GM18498 (cell line): ENCODE data around the gene C9orf78.
A peak's percentile ranks its signal among the peaks of the same experiment; 100 is the strongest.
"Not testable (repeated sequence)": the region's sequence is repeated elsewhere in the genome, so short reads cannot be mapped to it uniquely, and the experiment has no call there.

Experiments used
- ATAC-seq: cut with Tn5 transposase; IDR thresholded peaks from one replicate; pipeline ENCODE4 v1.9.1; 2021; ENCODE audit warnings: mild to moderate bottlenecking, moderate library complexity; ENCODE audit not compliant: unreplicated experiment

C9orf78 gene

DNA sequence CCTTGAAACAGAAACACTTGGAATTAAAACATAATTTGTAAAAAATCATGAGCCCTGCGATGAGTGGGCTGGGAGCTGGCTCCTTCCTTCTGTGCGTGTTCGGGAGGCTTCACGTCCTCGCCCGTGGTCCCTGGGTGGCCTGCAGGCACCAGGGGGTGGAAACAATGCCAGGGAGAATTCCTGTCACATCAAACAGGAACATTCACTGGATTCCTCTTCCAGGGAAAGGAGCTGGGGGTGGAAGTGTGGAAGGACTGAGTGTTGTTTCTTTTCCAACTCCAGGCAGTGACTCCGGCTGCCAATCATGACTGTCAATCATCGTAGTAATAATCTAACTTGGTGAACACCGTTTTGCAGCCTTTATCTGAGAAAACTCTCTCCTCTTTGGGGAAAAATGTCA, 21.4 kb downstream of the C9orf78 start:
- no peak for ATAC-seq

DNA sequence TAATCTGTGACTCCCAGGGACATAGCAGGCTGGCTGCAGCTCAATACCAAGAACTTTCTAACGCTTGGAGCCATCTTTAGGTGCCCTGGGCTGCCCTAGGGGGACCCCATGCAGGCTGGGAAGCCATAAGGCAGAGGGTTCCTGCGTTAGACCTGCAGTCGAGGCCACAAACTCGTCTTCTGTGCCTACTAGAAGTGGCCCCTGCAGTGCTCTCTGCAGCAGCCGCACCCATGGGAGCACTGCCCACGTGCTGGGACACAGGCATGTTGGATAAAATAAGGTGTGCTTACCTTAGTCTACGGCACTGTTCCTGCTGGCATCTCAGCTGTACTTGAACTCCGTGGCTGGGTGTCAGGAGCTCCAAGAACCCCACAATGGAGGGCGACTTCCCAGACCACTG, 22.7 kb downstream of the C9orf78 start:
- ATAC-seq: no peak

DNA sequence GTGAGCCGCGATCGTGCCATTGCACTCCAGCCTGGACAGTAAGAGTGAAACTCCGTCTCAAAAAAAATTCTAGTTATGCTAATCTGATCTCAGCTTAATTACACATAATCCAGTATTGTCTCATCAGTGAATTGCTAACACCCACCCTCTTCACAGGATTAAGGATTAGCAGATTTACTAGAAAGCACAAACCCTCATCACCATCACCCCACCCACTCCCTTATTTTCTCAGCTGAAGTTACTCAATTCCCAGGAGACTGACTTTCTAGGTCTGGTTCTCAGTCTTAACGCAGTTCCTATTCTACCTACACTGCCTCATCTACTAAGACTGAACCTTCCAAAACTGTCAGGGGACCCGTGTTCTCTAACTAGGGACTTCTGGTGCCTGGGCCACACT, 23.1 kb downstream of the C9orf78 start:
- no peak for ATAC-seq

DNA sequence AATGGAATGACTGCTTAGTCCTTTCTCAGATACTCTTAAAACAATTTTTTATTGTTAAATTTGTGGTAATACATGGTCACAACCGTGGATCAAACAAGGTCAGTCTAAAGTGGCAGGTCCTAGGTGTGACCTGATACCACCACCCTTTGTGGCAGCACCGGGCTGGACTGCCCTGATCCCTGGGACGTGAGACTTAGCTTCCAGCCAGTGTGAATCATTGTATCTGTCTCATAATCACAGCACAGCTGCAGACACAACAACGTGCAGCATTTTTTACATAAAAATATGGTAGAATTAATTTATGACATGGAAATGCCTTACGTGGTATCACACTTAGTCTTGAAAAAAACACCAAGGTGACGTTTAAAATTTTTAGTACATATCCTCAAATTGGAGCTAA, 24.3 kb downstream of the C9orf78 start:
- ATAC-seq: no peak

DNA sequence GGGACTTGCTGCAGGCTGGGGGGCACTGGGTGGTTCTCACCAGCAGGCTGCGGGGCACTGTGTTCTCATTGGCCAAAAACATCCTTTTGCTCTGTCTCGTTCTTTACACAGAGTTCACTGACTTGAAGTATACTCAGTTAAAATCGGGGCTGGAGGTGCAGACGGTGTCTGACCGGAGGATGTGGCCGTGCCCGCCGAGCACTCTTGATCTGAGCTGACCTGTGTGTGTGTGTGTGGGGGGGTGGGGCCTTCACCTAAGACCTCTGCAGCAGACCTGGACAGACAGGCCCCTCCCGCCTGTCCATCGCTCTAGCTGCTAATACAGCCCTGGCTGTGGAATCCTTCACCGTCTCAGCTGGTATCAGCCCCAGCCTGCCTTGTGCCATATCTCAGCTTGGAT, 25.0 kb downstream of the C9orf78 start:
- ATAC-seq: no peak

DNA sequence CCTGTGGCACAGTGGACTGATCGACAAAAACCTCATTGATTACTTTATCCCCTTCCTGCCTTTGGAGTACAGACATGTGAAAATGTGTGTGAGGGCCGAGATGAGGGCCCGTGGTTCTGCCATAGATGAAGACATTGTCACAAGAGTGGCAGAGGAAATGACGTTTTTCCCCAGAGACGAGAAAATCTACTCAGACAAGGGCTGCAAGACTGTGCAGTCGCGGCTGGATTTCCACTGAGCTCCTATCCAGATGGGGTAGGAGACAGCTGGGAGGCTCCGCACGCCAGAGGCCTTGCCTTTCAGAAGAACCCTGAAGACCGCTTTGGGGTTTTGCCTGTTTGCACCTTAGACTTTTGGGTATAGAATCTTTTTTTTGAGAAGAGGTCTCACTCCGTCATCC, 25.7 kb downstream of the C9orf78 start:
- no peak for ATAC-seq

DNA sequence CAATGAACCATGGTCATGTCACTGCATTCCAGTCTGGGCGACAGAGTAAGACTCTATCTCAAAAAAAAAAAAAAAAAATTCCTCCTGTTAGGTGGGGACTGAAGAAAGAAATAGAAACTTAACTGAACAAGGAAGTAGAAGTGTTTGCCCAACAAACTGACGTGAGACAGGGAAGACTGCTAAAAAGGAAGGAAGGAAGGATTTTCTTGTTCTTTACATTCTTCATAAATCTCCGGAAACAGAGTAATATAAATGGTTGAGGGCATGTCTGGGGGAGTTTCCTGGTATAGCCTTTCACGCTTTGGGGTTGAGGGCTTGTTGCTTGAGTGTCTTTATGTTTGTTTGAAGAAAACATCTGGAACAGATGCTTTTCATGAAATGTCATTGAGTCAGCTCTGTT, 29.0 kb downstream of the C9orf78 start:
- ATAC-seq: no peak

DNA sequence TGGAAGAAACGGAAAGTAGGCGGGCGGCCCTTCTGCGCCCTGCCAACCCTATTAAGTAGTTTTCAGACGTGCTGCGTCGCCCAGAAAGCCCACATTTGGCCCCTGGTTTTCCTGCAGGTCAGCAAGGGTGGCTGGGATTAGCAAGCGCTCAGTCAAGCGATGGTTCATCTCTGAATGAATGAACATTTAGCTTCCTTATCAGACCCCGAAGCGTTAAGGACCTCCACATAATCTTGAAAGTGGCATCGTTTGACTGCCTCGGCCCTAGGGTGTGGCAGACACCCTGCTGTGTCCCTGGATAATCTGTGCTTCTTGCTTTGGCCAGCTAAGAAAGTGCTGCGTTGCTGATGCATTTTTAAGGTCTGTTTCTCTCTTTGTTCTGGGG, 31.4 kb downstream of the C9orf78 start:
- ATAC-seq: peak; percentile 14

DNA sequence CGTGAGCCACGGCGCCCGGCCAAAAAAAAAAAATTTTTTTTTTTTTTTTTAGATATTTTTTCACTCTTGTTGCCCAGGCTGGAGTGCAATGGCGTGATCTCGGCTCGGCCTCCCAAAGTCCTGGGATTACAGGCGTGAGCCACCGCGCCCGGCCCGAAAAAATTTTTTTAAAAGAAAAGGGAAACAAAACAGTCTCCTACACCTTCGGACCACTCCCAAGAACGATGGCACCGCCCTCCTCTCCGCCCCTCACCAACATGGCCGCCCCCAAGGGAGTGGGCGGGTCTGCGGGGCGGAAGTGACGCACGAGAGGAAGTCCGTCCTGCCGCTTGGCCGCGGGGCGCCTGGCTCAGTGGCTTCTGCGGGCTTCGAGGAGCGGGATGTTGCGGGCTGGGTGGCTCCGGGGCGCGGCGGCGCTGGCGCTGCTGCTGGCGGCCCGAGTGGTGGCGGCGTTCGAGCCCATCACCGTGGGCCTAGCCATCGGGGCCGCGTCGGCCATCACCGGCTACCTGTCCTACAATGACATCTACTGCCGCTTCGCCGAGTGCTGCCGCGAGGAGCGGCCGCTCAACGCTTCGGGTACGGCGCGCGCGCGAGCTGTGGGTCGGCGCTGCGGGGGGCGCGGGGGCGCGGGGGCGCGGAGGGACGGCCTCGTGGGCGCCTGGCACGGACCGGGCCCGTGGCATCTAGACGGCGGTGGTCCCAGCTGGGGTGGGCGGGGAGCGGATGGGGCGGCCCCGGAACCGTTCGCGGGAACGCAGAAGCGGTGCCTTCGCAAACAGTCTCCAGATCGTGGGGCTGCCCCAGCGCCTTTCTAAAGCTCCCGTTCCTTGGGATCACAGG, 32.0 kb downstream of the C9orf78 start, which contains the start of gene TOR1B:
TSS of gene TOR1B (plus strand) at position 352 of the 843 bp plus-strand sequence. CDS start at position 381, 29 bp downstream.
- peak; percentile 92 for ATAC-seq

DNA sequence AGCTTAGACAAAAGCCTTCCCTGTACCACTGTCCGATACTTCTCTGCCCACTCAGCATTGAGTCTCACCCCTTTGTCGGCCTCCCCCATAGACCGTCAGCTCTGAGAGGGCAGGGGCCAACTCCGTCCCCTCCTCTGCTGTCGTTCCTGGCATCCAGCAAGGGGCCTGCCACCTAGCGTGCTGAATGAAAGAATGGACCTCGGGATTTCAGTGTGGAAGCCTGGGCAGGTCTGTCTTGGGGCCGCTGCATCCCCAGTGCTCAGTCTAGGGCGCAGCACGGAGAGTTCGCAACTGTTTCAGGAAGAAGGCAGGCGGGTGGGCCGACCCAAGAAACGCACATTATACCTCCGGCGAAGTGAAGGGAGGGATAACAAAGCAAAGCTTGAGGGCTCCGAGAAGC, 33.6 kb downstream of the C9orf78 start:
- no peak for ATAC-seq

DNA sequence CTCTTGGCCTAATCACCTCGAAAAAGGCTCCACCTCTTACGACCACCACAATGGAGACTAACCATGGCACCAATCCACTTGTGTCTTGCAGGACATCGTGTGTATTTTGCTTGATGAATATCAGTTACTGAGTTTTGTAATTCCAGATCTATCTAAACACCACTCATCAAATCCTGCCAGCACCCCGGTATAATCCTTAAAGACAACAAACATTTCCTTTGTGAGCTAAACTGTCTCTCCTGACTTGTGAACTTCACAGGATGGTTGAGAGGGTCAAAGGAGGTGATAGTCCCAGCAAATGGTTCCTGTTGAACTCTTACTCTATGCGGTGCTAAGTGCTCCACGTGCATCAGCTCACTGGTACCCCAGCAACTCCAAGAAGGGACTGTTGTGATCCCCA, 36.1 kb downstream of the C9orf78 start:
- ATAC-seq: no peak

DNA sequence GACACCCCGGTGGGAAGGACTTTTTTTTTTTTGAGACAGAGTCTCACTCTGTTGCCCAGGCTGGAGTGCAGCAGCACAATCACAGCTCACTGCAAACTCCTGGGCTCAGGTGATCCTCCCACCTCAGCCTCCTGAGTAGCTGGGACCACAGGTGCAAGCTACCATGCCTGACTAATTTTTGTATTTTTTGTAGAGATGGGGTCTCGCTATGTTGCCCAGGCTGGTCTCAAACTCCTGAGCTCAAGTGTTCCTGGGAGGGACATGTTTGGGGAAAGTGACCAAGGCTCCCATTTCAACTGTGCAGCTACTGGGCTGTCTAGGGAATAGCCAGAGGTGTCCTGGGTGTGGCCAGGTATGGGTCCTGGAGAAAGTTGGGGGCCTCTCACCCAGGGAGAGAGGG, 39.0 kb downstream of the C9orf78 start:
- not testable (repeated sequence) for ATAC-seq

DNA sequence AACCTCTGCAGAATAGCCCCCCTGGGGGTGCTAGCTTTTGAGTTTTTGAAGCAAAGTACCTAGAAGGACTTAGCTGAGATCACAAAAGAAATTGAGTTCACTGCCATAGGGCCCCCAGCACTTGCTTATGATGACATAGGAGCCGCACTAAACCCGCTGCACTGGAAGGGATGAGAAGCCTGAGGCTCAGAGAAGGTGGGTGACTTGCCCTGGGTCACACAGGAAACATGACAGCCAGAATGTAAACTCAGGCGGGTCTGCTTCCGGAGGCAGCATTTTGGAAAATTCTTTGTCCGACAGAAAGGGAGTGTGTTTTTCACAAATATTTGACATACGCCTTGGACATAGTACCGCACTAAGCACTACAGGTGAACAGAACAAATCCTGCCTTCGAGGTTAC, 40.5 kb downstream of the C9orf78 start:
- ATAC-seq: no peak

DNA sequence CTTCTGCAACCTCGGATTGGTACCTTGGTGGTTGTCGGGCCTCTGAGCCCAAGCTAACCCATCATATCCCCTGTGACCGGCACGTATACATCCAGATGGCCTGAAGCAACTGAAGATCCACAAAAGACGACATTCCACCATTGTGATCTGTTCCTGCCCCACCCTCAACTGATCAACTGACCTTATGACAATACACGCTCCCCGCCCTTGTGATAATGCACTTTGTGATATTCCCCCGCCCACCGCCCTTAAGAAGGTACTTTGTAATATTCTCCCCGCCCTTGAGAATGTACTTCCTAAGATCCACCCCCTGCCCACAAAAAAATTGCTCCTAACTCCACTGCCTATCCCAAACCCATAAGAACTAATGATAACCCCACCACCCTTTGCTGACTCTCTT, 48.6 kb downstream of the C9orf78 start:
- no peak for ATAC-seq

DNA sequence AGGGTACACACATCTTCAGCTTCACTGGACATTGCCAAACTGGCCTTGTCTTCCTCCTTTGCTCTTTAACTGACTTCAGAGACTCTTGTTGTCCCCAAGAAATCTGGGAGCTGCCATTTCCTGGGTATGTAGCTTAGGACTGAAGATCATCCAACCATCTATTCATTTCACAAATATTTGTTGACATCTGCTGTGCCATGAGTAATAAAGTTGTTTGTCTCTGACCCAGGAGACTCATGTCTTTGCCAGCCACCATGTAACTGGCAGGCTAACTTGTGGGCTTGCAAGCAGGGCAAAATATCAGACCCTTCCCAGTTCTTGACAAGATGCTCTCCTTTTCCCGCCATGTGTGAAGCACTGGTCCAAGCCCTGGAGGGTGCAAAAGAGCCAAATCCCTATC, 49.2 kb downstream of the C9orf78 start:
- no peak for ATAC-seq

DNA sequence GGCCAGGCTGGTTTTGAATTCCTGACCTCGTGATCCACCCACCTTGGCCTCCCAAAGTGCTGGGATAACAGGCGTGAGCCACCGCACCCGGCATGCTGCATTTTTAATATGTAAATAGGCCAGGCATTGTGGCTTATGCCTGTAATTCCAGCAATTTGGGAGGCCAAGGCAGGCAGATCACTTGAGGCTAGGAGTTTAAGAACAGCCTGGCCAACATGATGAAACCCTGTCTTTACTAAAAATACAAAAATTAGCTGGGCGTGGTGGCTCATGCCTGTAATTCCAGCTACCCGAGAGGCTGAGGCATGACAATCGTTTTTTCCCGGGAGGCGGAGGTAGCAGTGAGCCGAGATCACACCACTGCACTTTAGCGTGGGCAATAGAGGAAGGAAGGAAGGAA, 50.1 kb downstream of the C9orf78 start:
- not testable (repeated sequence) for ATAC-seq

DNA sequence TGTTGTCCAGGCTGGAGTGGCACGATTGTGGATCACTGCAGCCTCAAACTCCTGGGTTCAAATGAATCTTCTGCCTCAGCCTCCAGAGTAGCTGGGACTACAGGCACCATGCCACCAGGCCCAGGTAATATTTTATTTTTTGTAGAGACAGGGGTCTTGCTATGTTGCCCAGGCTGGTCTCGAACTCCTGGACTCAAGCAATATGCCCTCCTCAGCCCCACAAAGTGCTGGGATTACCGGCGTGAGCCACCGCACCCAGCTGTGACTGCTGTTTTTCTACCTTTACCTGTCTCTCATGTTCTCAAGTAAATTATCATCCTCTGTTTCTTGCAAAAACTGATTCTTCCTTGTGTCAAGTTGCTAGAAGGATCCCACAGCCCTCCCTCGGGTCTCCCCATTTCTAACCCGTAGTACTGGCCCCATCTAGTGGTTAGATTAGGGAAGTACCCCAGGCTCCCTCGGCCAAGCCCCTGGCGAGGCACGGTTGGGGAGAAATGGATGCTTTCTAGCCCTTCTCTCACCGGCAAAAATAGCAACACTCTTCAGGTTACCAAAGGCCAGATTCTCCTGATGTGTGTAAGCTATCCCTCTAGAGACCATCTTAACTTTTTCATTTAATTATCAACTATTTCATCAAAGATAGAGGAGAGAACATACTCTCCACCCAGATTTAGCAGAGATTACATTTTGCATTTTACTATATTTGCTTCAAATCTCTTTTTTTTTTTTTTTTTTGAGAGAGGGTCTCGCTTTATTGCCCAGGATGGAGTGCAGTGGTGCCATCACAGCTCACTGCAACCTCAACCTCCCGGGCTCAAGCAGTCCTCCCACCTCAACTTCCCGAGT, 51.3 kb downstream of the C9orf78 start:
- no peak for ATAC-seq

DNA sequence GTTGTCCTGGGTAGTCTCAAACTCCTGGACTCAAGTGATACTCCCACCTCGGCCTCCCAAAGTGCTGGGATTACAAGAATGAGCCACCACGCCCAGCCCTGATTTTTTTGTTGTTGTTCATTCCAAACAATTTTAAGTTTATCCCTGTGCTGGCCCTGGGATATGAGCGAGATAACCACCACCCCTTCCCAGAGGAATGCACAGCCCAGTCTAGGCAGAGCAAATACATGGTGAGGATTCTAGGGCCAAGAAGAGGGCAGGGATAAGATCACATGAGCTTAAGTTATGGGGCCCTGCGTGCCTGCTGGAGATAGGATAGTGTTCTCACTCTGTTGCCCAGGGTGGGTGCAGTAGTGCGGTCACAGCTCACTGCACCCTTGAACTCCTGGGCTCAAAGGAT, 53.1 kb downstream of the C9orf78 start:
- ATAC-seq: no peak

DNA sequence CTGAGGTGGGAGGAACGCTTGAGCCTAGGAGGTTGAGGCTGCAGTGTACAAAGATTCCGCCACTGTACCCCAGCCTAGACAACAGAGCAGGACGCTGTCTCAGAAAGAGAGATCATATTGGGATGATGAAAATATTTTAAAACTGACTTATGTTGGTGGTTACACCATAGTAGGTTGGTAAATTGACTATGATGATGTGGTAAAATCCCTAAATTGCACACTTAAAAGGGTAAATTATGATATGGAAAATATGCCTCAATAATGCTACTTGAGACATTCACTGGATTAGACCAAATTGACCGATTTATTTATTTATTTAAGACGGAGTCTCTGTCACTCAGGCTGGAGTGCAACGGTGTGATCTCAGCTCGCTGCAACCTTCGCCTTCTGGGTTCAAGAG, 53.9 kb downstream of the C9orf78 start:
- ATAC-seq: no peak

DNA sequence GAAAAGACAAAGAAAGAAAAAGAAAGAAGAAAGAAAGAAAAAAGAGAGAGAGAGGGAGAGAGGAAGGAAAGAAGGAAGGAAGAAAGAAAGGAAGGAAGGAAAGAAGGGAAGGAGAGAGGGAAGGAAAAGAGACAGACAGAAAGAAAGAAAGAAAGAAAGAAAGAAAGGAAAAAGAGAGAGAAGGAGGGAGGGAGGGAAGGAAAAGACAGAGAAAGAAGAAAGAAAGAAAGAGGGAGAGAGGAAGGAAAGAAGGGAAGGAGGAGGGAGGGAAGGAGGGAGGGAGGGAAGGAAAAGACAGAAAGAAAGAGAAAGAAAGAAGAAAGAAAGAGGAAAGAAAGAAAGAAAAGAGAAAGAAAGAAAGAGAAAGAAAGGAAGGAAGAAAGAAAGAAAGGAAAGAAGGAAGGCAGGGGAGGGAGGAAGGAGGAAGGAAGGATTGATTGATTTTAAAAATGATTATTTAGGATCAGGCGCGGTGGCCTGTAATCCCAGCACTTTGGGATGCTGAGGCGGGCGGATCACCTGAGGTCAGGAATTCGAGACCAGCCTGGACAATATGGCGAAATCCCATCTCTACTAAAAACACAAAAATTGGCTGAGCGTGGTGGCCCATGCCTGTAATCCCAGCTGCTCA, 55.4 kb downstream of the C9orf78 start:
- ATAC-seq: no peak

DNA sequence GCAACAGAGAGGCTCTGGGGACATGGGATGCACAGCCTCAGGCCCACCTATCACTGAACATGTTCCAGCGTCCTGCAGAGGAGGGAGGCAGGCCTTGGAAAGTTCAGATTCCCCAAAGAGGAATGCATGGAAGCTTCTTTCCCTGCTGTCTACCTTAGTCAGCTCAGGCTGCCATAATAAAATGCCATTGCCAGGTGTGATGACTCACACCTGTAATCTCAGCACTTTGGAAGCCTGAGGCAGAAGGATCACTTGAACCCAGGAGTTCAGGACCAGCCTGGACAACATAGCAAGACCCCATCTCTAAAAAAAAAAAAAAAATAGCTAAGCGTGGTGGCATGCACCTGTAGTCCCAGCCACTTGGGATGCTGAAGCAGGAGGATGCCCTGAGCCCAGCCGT, 56.6 kb downstream of the C9orf78 start:
- no peak for ATAC-seq

DNA sequence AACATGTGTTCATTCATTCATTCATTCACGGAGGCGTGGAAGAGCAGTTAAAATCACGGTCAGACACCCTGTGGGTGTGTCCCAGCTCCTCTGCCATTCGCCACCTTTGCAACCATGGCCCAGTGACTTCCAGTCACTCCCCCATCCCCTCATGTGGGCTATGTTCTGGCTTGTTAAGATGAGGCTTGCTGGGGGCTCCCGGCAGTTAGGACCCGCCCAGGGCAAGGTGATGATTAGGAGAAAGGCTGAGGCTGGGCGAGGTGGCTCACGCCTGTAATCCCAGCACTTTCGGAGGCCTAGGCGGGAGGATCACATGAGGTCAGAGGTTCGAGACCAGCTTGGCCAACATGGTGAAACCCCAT, 57.3 kb downstream of the C9orf78 start:
- ATAC-seq: no peak
